Endothelial cell of umbilical vein (primary cell): Measurements from ENCODE around the gene REEP2.

Source experiments
- FOS ChIP-seq: IDR thresholded peaks from 2 replicates; pipeline ENCODE4 v1.6.1; 2011; ENCODE audit warnings: mild to moderate bottlenecking, low read length, moderate library complexity, borderline replicate concordance; ENCODE audit not compliant: insufficient read depth
- JUN ChIP-seq: IDR thresholded peaks from 2 replicates; pipeline ENCODE4 v1.6.1; 2011; ENCODE audit warnings: borderline replicate concordance, low read depth; ENCODE audit not compliant: insufficient read length, insufficient read depth
- POLR2A ChIP-seq: IDR thresholded peaks from 2 replicates; pipeline ENCODE4 v1.6.1; 2012; ENCODE audit warnings: low read depth, mild to moderate bottlenecking, control low read depth, low read length
- POLR2AphosphoS5 ChIP-seq: IDR thresholded peaks from 2 replicates; pipeline ENCODE4 v1.6.1; 2012; ENCODE audit warnings: low read depth, mild to moderate bottlenecking, control low read depth, low read length, moderate library complexity; ENCODE audit not compliant: insufficient read depth
- TF ChIP-seq, protein P1 (sequence below), 2 donors: IDR thresholded peaks; 1 replicate in 1 of 2; 2 replicates in 1 of 2; pipeline ENCODE4 v1.5.1; 2011; ENCODE audit warnings: low read length in 2 of 2, mild to moderate bottlenecking in 2 of 2, moderate library complexity in 2 of 2, control low read depth in 1 of 2, inconsistent platforms in 1 of 2, low read depth in 1 of 2; ENCODE audit not compliant: insufficient read depth in 1 of 2; ENCODE audit errors: extremely low read depth in 1 of 2

DNA sequence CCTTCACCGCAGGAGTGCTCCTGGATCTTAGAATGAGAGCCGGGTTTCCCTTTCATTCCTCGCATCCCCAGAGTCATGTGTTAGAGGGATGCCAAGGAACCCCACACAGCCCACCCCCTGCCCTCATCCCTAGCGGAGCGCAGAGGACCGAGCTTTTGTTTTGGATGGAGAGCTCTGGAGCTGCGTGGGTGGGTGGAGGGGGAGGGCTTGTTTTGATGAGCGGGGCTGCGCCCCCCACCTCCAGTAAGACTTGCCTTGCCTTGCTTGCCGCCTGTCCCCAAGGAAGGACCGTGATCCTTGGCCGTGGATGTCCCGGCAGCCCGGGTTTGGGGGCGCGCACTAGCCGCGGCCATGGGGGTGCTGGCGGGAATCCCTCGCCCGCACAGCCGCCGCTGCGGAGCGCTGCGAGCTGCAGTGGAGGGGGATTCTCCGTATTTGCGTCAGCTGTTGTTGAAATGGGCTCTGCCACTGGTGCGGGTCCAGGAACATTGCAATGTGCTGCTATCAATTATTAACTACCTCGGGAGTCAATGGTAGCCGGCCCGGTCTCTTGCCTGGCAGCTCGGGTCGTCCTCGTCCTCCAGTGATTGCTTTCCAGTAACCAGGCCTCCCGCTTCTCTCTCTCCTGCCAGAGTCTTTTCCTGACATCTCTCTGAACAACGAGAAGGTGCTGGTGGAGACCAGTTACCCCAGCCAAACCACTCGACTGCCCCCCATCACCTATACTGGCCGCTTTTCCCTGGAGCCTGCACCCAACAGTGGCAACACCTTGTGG is 27.5 kb downstream of the REEP2 start:
- TF ChIP-seq POLR2AphosphoS5 (no peak), JUN (no peak), FOS (no peak), POLR2A (no peak)
- TF ChIP-seq, protein P1, sequence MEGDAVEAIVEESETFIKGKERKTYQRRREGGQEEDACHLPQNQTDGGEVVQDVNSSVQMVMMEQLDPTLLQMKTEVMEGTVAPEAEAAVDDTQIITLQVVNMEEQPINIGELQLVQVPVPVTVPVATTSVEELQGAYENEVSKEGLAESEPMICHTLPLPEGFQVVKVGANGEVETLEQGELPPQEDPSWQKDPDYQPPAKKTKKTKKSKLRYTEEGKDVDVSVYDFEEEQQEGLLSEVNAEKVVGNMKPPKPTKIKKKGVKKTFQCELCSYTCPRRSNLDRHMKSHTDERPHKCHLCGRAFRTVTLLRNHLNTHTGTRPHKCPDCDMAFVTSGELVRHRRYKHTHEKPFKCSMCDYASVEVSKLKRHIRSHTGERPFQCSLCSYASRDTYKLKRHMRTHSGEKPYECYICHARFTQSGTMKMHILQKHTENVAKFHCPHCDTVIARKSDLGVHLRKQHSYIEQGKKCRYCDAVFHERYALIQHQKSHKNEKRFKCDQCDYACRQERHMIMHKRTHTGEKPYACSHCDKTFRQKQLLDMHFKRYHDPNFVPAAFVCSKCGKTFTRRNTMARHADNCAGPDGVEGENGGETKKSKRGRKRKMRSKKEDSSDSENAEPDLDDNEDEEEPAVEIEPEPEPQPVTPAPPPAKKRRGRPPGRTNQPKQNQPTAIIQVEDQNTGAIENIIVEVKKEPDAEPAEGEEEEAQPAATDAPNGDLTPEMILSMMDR (IDR thresholded peaks at IDR 0.05; ENCODE audit: extremely low read depth in 1 of 2, insufficient read depth in 1 of 2, low read depth in 1 of 2, low read length in 2 of 2): no peak
